ENCODE measurements around the gene TUBA4B.

The TUBA4B gene

GRCh38 chr2:219296631-219297391 is 43.8 kb downstream of the TUBA4B start:
- TF ChIP-seq CTCF (IDR thresholded peaks at IDR 0.05) (no peak), ZFX (IDR thresholded peaks at IDR 0.05; ENCODE audit: borderline replicate concordance) (no peak)
- H3K27ac ChIP-seq: no peak overlapping the region

GRCh38 chr2:219297766-219298456 is 44.9 kb downstream of the TUBA4B start:
- H3K27ac ChIP-seq: no peak overlapping the region
- TF ChIP-seq ZFX (IDR thresholded peaks at IDR 0.05; ENCODE audit: borderline replicate concordance) (no peak), CTCF (IDR thresholded peaks at IDR 0.05) (no peak)

GRCh38 chr2:219298759-219299371 is 45.8 kb downstream of the TUBA4B start:
- H3K27ac ChIP-seq: no peak overlapping the region
- TF ChIP-seq CTCF (IDR thresholded peaks at IDR 0.05) (peak; percentile 98), ZFX (IDR thresholded peaks at IDR 0.05; ENCODE audit: borderline replicate concordance) (no peak)

- TF ChIP-seq CTCF (IDR thresholded peaks at IDR 0.05) (no peak), ZFX (IDR thresholded peaks at IDR 0.05; ENCODE audit: borderline replicate concordance) (no peak)
- no peak overlapping the region for H3K27ac ChIP-seq
Measured at GRCh38 chr2:219299372-219299760, 46.3 kb downstream of the TUBA4B start.

- TF ChIP-seq ZFX (IDR thresholded peaks at IDR 0.05; ENCODE audit: borderline replicate concordance) (no peak), CTCF (IDR thresholded peaks at IDR 0.05) (no peak)
- H3K27ac ChIP-seq: no peak overlapping the region
Measured at GRCh38 chr2:219300022-219300421, 47.0 kb downstream of the TUBA4B start.

- no peak for TF ChIP-seq CTCF (IDR thresholded peaks at IDR 0.05)
- no peak for TF ChIP-seq ZFX (IDR thresholded peaks at IDR 0.05; ENCODE audit: borderline replicate concordance)
- no peak overlapping the region for H3K27ac ChIP-seq
Measured at GRCh38 chr2:219302412-219302968, 49.4 kb downstream of the TUBA4B start.

All from 22Rv1 (cell line).